Ascending aorta (tissue), 2 donors: Measurements from ENCODE around the gene SLC25A1. TPM values are rescaled to one million over a fixed set of nuclear protein-coding genes. Genes with fewer than 3 reads are reported as not detected.
"Not testable (repeated sequence)": the region's sequence is repeated elsewhere in the genome, so short reads cannot be mapped to it uniquely, and the experiment has no call there.

Source experiments
- DNase-seq, 2 donors: peaks; one replicate each; pipeline ENCODE4 v3.0.0-alpha.2; 2019; ENCODE audit warnings: low spot score in 2 of 2
- H3K27ac ChIP-seq, 2 donors: fragments of 200-600 bp; sonication (generic); one replicate each; pipeline ENCODE4 v1.5.1; 2016 to 2017; ENCODE audit warnings: mild to moderate bottlenecking in 1 of 2
- H3K27me3 ChIP-seq: fragments of 200-600 bp; sonication (generic); one replicate; pipeline ENCODE4 v1.5.1; 2017
- H3K36me3 ChIP-seq, 2 donors: fragments of 200-600 bp; sonication (generic); one replicate each; pipeline ENCODE4 v1.5.1; 2016
- H3K4me1 ChIP-seq, 2 donors: fragments of 200-600 bp; sonication (generic); one replicate each; pipeline ENCODE4 v1.5.1; 2016 to 2017; ENCODE audit warnings: mild to moderate bottlenecking in 1 of 2
- H3K4me3 ChIP-seq, 2 donors: fragments of 200-600 bp; sonication (generic); one replicate each; pipeline ENCODE4 v1.5.1; 2016 to 2017; ENCODE audit warnings: mild to moderate bottlenecking in 1 of 2
- H3K9me3 ChIP-seq, 2 donors: fragments of 200-600 bp; sonication (generic); one replicate each; pipeline ENCODE4 v1.5.1; 2016
- CTCF ChIP-seq, 3 experiments: fragments of 200-600 bp in 2 of 3; fragments of 450-650 bp in 1 of 3; sonication (generic) in 2 of 3; IDR thresholded peaks; one replicate each; pipeline ENCODE4 v1.5.1; 2016 to 2019; ENCODE audit warnings: antibody characterized with exemption in 3 of 3, mild to moderate bottlenecking in 1 of 3, moderate library complexity in 1 of 3
- intact Hi-C: fragments of 100-400 bp; cut with DNase I; formaldehyde crosslinking; loops from one replicate; pipeline ENCODE4 v1.15.1; 2023
- total RNA-seq: library from RNA; depleted of rRNA; stranded (reverse); fragments of >200 nt; gene quantifications from one replicate; pipeline ENCODE4 v1.1.0, GENCODE V29; 2016

Gene SLC25A1
- total RNA-seq, 1 donor from 2014 or later: 89.3 TPM

- no peak for DNase-seq
- peaks cover 0 to 4% of the 10 kb centered on the region in 2 donors for H3K4me1 ChIP-seq
- no peak overlapping the region for H3K4me3 ChIP-seq
- intact Hi-C loops: no loop called here
- no peaks in the 10 kb centered on the region for H3K36me3 ChIP-seq
- no peak for TF ChIP-seq CTCF (IDR thresholded peaks at IDR 0.05)
- H3K27ac ChIP-seq: no peak overlapping the region
- H3K27me3 ChIP-seq: no peaks in the 10 kb centered on the region
- H3K9me3 ChIP-seq: no peaks in the 10 kb centered on the region
These were observed 14.1 kb downstream of the SLC25A1 start for GRCh38 chr22:19164425-19164824.

GRCh38 chr22:19158649-19159048, 19.9 kb downstream of the SLC25A1 start:
- intact Hi-C loops, DNase-seq, H3K4me1 ChIP-seq, H3K36me3 ChIP-seq, H3K9me3 ChIP-seq, H3K4me3 ChIP-seq, H3K27me3 ChIP-seq, H3K27ac ChIP-seq: not testable (repeated sequence)

- H3K36me3 ChIP-seq, H3K27ac ChIP-seq, H3K4me1 ChIP-seq, H3K4me3 ChIP-seq, H3K27me3 ChIP-seq, DNase-seq, intact Hi-C loops, H3K9me3 ChIP-seq: not testable (repeated sequence)
These were observed 22.4 kb downstream of the SLC25A1 start for GRCh38 chr22:19156109-19156508.

- intact Hi-C loops: no loop called here
- Histone ChIP-seq H3K27me3 (peaks cover 17% of the 10 kb centered on the region), H3K4me1 (peaks cover 4 to 6% of the 10 kb centered on the region in 2 donors)
These were observed 25.3 kb downstream of the SLC25A1 start for GRCh38 chr22:19152942-19153883.

GRCh38 chr22:19151329-19152191, 27.0 kb downstream of the SLC25A1 start:
- H3K4me1 ChIP-seq: peaks cover 4 to 6% of the 10 kb centered on the region in 2 donors
- TF ChIP-seq CTCF (IDR thresholded peaks at IDR 0.05): no peak
- H3K27ac ChIP-seq: no peak overlapping the region
- no peak for DNase-seq
- intact Hi-C loops: no loop called here
- H3K4me3 ChIP-seq: no peak overlapping the region
- peaks cover 17% of the 10 kb centered on the region for H3K27me3 ChIP-seq
- no peaks in the 10 kb centered on the region for H3K36me3 ChIP-seq
- H3K9me3 ChIP-seq: no peaks in the 10 kb centered on the region

More at GRCh38 chr22:19152942-19153883, 25.3 kb downstream of the SLC25A1 start:
- TF ChIP-seq CTCF (IDR thresholded peaks at IDR 0.05): no peak
- Histone ChIP-seq H3K9me3 (no peaks in the 10 kb centered on the region), H3K4me3 (no peak overlapping the region), H3K27ac (no peak overlapping the region), H3K36me3 (no peaks in the 10 kb centered on the region)
- no peak for DNase-seq

GRCh38 chr22:19150482-19151328, 27.8 kb downstream of the SLC25A1 start:
- intact Hi-C loops: no loop called here
- H3K27ac ChIP-seq: no peak overlapping the region
- DNase-seq: no peak
- no peaks in the 10 kb centered on the region for H3K36me3 ChIP-seq
- no peaks in the 10 kb centered on the region for H3K9me3 ChIP-seq
- H3K4me1 ChIP-seq: peaks cover 4 to 6% of the 10 kb centered on the region in 2 donors
- H3K4me3 ChIP-seq: no peak overlapping the region
- no peak for TF ChIP-seq CTCF (IDR thresholded peaks at IDR 0.05)
- H3K27me3 ChIP-seq: peaks cover 17% of the 10 kb centered on the region
